Measurements from ENCODE around the gene PLEKHG7. TPM values are rescaled to one million over a fixed set of nuclear protein-coding genes. Genes with fewer than 3 reads are reported as not detected.

PLEKHG7 gene
- total RNA-seq, 1 experiment from 2014 or later: 1.3 TPM

DNA sequence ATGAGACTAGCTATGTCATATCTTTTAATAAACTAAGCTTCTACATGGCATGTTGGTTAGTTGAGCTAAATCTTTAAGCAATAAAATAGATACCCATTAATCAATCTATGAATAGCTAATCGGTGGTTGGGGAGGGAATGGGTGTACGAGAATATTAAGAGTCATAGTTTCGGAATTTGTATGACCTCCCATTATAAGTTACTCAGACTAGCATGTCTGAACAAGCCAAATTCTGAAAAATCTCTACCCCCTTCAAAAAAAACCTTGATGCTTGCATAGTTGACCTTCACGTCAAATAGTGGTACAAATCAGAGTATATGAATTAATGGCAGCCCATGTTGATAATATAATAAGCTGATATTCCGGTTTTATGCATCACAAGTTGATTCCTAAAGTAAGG, 60.0 kb downstream of the PLEKHG7 start:
- TF ChIP-seq, protein P1, sequence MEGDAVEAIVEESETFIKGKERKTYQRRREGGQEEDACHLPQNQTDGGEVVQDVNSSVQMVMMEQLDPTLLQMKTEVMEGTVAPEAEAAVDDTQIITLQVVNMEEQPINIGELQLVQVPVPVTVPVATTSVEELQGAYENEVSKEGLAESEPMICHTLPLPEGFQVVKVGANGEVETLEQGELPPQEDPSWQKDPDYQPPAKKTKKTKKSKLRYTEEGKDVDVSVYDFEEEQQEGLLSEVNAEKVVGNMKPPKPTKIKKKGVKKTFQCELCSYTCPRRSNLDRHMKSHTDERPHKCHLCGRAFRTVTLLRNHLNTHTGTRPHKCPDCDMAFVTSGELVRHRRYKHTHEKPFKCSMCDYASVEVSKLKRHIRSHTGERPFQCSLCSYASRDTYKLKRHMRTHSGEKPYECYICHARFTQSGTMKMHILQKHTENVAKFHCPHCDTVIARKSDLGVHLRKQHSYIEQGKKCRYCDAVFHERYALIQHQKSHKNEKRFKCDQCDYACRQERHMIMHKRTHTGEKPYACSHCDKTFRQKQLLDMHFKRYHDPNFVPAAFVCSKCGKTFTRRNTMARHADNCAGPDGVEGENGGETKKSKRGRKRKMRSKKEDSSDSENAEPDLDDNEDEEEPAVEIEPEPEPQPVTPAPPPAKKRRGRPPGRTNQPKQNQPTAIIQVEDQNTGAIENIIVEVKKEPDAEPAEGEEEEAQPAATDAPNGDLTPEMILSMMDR (IDR thresholded peaks at IDR 0.05; ENCODE audit: unreplicated experiment): no peak
- H3K4me3 Mint-ChIP-seq (ENCODE audit: low read depth, unreplicated experiment): no peak overlapping the region
- H3K27ac Mint-ChIP-seq (ENCODE audit: unreplicated experiment): no peak overlapping the region
- DNase-seq: no peak
- no peaks in the 10 kb centered on the region for H3K9me3 Mint-ChIP-seq (ENCODE audit: low read depth, unreplicated experiment)
- no peaks in the 10 kb centered on the region for H3K27me3 Mint-ChIP-seq (ENCODE audit: unreplicated experiment)
- no TSS peak for BruUV-seq (replicated peaks)
- CTCF ChIA-PET: interaction anchor here (0.5 kb wide), 1 partner anchor 830 kb away, joined by 12 read pairs; no protein-coding TSS in a partner anchor
- no peaks in the 10 kb centered on the region for H3K36me3 Mint-ChIP-seq (ENCODE audit: insufficient read depth, unreplicated experiment)
- H3K4me1 Mint-ChIP-seq (ENCODE audit: low read depth, unreplicated experiment): no peaks in the 10 kb centered on the region
- intact Hi-C loops (cut with micrococcal nuclease; ENCODE audit: unreplicated experiment): no loop called here

DNA sequence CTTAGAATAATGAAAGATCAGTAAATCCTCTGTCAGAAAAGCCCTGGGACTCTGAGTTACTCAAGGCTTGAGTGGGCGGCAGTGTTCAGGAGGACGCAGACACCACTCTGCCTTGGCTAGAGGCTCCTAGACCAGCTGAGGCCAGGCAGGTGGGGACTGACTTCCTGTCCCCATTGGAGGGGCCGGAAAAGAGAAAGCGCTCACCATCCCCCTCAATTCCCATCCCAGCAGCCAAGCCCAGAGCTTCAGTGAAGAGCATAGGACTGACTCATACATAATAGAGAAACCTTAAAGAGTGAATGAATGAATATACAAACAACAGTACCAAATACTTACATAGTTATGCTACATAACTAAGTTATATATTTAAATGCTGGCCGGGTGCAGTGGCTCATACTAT, 62.0 kb downstream of the PLEKHG7 start:
- Mint-ChIP-seq H3K9me3 (ENCODE audit: low read depth, unreplicated experiment) (no peaks in the 10 kb centered on the region), H3K27me3 (ENCODE audit: unreplicated experiment) (no peaks in the 10 kb centered on the region), H3K4me3 (ENCODE audit: low read depth, unreplicated experiment) (no peak overlapping the region), H3K36me3 (ENCODE audit: insufficient read depth, unreplicated experiment) (no peaks in the 10 kb centered on the region), H3K4me1 (ENCODE audit: low read depth, unreplicated experiment) (peaks cover 7% of the 10 kb centered on the region), H3K27ac (ENCODE audit: unreplicated experiment) (no peak overlapping the region)
- DNase-seq: no peak
- CTCF ChIA-PET: no interaction called here
- TF ChIP-seq, protein P1 (IDR thresholded peaks at IDR 0.05; ENCODE audit: unreplicated experiment): no peak
- BruUV-seq (replicated peaks): no TSS peak
- intact Hi-C loops (cut with micrococcal nuclease; ENCODE audit: unreplicated experiment): no loop called here

DNA sequence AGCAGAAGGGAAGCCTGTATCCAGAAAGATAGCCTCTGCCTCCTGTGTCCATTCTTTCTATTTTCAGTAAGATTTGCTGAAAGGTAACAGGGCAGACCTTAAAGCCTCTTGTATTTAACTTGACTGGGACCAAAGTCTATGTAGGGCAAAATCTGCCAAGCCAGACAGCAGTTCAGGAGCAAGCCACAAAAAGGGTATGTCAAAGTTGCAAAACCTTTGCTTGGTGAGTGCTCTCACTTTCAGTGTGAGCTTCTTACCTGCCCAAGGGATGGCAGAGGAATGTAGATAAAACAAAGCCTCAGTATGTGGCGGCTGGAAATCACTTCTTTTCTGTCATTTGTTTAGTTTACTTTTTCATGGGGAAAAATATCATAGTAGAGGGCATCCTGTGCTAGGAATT, 63.1 kb downstream of the PLEKHG7 start:
- CTCF ChIA-PET: interaction anchor here (0.6 kb wide), 1 partner anchor 786 kb away, joined by 3 read pairs; no protein-coding TSS in a partner anchor
- no peak overlapping the region for H3K4me3 Mint-ChIP-seq (ENCODE audit: low read depth, unreplicated experiment)

DNA sequence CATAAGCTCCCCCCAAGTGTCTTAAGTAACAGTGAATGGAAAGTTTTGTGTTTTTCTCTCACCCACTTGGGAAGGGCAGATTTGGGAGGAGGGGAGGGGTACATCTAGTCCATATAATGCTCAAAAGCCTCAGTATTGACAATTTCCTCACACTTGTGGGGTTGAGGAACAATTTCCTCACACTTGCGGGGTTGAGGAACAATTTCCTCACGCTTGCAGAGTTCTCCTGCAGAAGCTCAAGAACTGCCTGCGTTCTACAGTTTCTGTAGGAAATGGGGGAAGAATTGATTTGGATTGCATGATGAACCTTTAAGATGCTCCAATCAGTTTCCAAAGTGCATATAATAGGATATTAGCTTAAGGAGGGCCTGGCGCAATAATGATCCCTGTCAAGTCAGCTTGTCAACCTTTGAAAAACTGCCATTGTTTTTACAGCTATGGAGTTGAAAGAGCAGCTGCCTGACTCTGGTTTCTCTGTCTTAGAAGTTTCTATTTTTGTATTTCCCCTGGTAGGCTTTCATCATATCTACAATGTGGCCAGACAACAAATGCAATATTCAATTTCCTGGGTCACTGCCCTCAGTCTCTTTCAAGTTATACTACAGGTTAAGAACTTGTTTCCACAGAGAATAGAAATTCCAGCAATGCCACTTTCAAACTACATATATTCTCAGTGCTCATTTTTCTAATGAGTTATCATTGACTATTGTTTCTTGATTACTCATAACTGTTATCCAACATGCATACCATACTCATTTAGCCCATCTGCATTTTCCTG, 66.5 kb downstream of the PLEKHG7 start:
- intact Hi-C loops (cut with micrococcal nuclease; ENCODE audit: unreplicated experiment): no loop called here
- no peaks in the 10 kb centered on the region for H3K27me3 Mint-ChIP-seq (ENCODE audit: unreplicated experiment)
- DNase-seq: no peak
- no TSS peak for BruUV-seq (replicated peaks)
- peaks cover 15% of the 10 kb centered on the region for H3K4me1 Mint-ChIP-seq (ENCODE audit: low read depth, unreplicated experiment)
- TF ChIP-seq, protein P1 (IDR thresholded peaks at IDR 0.05; ENCODE audit: unreplicated experiment): no peak
- no peak overlapping the region for H3K27ac Mint-ChIP-seq (ENCODE audit: unreplicated experiment)
- H3K36me3 Mint-ChIP-seq (ENCODE audit: insufficient read depth, unreplicated experiment): no peaks in the 10 kb centered on the region
- no peak overlapping the region for H3K4me3 Mint-ChIP-seq (ENCODE audit: low read depth, unreplicated experiment)
- CTCF ChIA-PET: no interaction called here
- H3K9me3 Mint-ChIP-seq (ENCODE audit: low read depth, unreplicated experiment): no peaks in the 10 kb centered on the region

More for the DNA sequence above, 63.1 kb downstream of the PLEKHG7 start:
- H3K4me1 Mint-ChIP-seq (ENCODE audit: low read depth, unreplicated experiment): peaks cover 10% of the 10 kb centered on the region
- no peak for DNase-seq
- no TSS peak for BruUV-seq (replicated peaks)
- no peaks in the 10 kb centered on the region for H3K36me3 Mint-ChIP-seq (ENCODE audit: insufficient read depth, unreplicated experiment)
- TF ChIP-seq, protein P1 (IDR thresholded peaks at IDR 0.05; ENCODE audit: unreplicated experiment): no peak
- intact Hi-C loops (cut with micrococcal nuclease; ENCODE audit: unreplicated experiment): no loop called here
- H3K27me3 Mint-ChIP-seq (ENCODE audit: unreplicated experiment): no peaks in the 10 kb centered on the region
- no peak overlapping the region for H3K27ac Mint-ChIP-seq (ENCODE audit: unreplicated experiment)
- no peaks in the 10 kb centered on the region for H3K9me3 Mint-ChIP-seq (ENCODE audit: low read depth, unreplicated experiment)
